Erythroblast (primary cell): ENCODE data around the gene AGXT2.

Experiments
- GATA1 ChIP-seq: IDR thresholded peaks from 2 replicates; pipeline ENCODE4 v1.6.1; 2011; ENCODE audit warnings: low read depth, mild to moderate bottlenecking, control low read depth, low read length, moderate library complexity
- POLR2A ChIP-seq: IDR thresholded peaks from 2 replicates; pipeline ENCODE4 v1.6.1; 2011; ENCODE audit warnings: mild to moderate bottlenecking, low read length

- no peak for TF ChIP-seq POLR2A
- no peak for TF ChIP-seq GATA1
These were observed 88.4 kb downstream of the AGXT2 start for GRCh38 chr5:34959323-34959722.
